Endothelial cell (in vitro differentiated cells): ENCODE measurements around the gene ARHGEF6. TPM values are rescaled to one million over a fixed set of nuclear protein-coding genes. Genes with fewer than 3 reads are reported as not detected.

Experiments used
- DNase-seq: peaks from one replicate; pipeline ENCODE4 v3.0.0; 2021; ENCODE audit warnings: low spot score
- H3K27ac Mint-ChIP-seq: one replicate; pipeline ENCODE4 v1.8.0; 2021; ENCODE audit warnings: mixed read lengths, inconsistent platforms; ENCODE audit not compliant: unreplicated experiment
- H3K27me3 Mint-ChIP-seq: one replicate; pipeline ENCODE4 v1.8.0; 2021; ENCODE audit warnings: mild to moderate bottlenecking, moderate library complexity, mixed read lengths, inconsistent platforms; ENCODE audit not compliant: unreplicated experiment
- H3K36me3 Mint-ChIP-seq: one replicate; pipeline ENCODE4 v1.8.0; 2021; ENCODE audit warnings: mild to moderate bottlenecking, low read depth, mixed read lengths, inconsistent platforms; ENCODE audit not compliant: unreplicated experiment
- H3K4me1 Mint-ChIP-seq: one replicate; pipeline ENCODE4 v1.8.0; 2021; ENCODE audit warnings: mild to moderate bottlenecking, mixed read lengths, inconsistent platforms; ENCODE audit not compliant: unreplicated experiment
- H3K4me3 Mint-ChIP-seq: one replicate; pipeline ENCODE4 v1.8.0; 2021; ENCODE audit warnings: mild to moderate bottlenecking, mixed read lengths, inconsistent platforms; ENCODE audit not compliant: unreplicated experiment
- H3K9me3 Mint-ChIP-seq: one replicate; pipeline ENCODE4 v1.8.0; 2021; ENCODE audit warnings: mixed read lengths, inconsistent platforms; ENCODE audit not compliant: unreplicated experiment
- total RNA-seq: library from RNA; stranded (reverse); fragmentation: NEBNext Ultra II Directional; extraction: Animal tissue kit (Norgen Biotek cat#: 25700); gene quantifications from one replicate; pipeline ENCODE4 v1.2.1, GENCODE V29; 2021; ENCODE audit not compliant: unreplicated experiment
- TF ChIP-seq, protein P1 (sequence below): fragments of 200-600 bp; sonication (generic); IDR thresholded peaks from one replicate; pipeline ENCODE4 v1.5.0; 2021; ENCODE audit warnings: antibody characterized with exemption; ENCODE audit not compliant: unreplicated experiment

Gene ARHGEF6
- total RNA-seq, 1 donor from 2014 or later: 18.8 TPM

GRCh38 chrX:136689436-136689835, 91.3 kb downstream of the ARHGEF6 start:
- TF ChIP-seq, protein P1, sequence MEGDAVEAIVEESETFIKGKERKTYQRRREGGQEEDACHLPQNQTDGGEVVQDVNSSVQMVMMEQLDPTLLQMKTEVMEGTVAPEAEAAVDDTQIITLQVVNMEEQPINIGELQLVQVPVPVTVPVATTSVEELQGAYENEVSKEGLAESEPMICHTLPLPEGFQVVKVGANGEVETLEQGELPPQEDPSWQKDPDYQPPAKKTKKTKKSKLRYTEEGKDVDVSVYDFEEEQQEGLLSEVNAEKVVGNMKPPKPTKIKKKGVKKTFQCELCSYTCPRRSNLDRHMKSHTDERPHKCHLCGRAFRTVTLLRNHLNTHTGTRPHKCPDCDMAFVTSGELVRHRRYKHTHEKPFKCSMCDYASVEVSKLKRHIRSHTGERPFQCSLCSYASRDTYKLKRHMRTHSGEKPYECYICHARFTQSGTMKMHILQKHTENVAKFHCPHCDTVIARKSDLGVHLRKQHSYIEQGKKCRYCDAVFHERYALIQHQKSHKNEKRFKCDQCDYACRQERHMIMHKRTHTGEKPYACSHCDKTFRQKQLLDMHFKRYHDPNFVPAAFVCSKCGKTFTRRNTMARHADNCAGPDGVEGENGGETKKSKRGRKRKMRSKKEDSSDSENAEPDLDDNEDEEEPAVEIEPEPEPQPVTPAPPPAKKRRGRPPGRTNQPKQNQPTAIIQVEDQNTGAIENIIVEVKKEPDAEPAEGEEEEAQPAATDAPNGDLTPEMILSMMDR: no peak
- Mint-ChIP-seq H3K27me3 (no peaks in the 10 kb centered on the region), H3K27ac (no peak overlapping the region), H3K4me3 (no peak overlapping the region), H3K9me3 (no peaks in the 10 kb centered on the region), H3K4me1 (peaks cover 2% of the 10 kb centered on the region), H3K36me3 (no peaks in the 10 kb centered on the region)
- DNase-seq: no peak

GRCh38 chrX:136687457-136687856, 93.3 kb downstream of the ARHGEF6 start:
- DNase-seq: no peak
- Mint-ChIP-seq H3K36me3 (no peaks in the 10 kb centered on the region), H3K9me3 (no peaks in the 10 kb centered on the region), H3K4me1 (no peaks in the 10 kb centered on the region), H3K27ac (no peak overlapping the region), H3K27me3 (no peaks in the 10 kb centered on the region), H3K4me3 (no peak overlapping the region)
- TF ChIP-seq, protein P1: no peak

DNA sequence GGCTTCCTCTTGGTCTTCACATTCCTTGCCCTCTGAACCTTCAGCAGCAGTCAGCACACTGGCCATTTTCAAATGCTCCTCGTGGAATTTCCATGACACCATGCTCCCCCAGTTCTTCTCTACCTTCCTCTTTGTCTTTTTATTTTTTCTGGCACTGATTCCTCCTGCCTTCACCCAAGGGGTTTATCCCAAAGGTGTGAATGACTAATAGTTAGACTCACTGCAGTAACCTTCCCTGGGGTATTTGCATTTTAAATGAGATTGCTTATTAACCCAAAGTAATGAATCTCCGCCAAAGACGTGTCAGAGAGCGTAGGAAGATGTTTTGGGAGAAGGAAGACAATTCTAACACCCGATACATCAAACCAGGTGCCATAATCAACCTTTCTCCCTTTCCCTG, 96.6 kb downstream of the ARHGEF6 start:
- TF ChIP-seq, protein P1: no peak
- H3K27ac Mint-ChIP-seq: no peak overlapping the region
- no peak for DNase-seq
- no peaks in the 10 kb centered on the region for H3K4me1 Mint-ChIP-seq
- no peaks in the 10 kb centered on the region for H3K9me3 Mint-ChIP-seq
- H3K36me3 Mint-ChIP-seq: no peaks in the 10 kb centered on the region
- no peaks in the 10 kb centered on the region for H3K27me3 Mint-ChIP-seq
- no peak overlapping the region for H3K4me3 Mint-ChIP-seq

- no peak overlapping the region for H3K27ac Mint-ChIP-seq
- DNase-seq: no peak
- no peaks in the 10 kb centered on the region for H3K4me1 Mint-ChIP-seq
- TF ChIP-seq, protein P1: no peak
- H3K36me3 Mint-ChIP-seq: no peaks in the 10 kb centered on the region
- H3K4me3 Mint-ChIP-seq: no peak overlapping the region
- no peaks in the 10 kb centered on the region for H3K9me3 Mint-ChIP-seq
- H3K27me3 Mint-ChIP-seq: no peaks in the 10 kb centered on the region
Observed at GRCh38 chrX:136679531-136679930, 101.2 kb downstream of the ARHGEF6 start.

DNA sequence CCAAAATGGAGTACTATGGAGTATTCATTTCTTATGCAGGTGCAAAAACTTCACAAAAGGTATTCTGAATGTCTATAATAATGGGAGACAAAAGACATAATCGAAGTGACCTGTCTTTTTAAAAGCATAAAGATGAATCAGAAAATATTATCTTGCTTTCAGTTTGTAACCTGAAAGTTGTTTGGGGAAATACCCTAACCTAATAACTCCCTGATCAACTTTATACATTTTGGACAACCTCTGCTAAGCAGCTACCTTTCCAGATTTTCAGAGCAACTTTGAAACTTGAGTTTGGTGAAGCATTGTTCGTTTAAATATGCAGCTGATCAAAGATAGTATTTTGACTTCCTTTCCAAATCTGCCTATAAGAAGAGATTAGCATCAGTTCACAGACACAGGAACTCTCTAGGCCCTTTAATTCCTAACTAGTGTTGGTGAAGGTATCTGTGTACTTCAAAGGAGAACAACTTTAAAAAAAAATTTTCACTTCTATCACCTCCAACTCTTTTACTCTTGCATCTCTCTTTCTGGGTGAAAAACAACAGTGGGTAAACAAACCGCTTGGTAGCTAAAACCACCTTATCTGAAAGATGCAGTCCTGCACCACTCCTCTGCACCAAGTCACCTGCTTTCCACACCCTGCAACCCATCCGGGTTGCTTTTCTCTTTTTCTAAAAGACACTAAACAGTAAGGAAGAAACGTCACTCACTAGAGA, 106.3 kb downstream of the ARHGEF6 start:
- TF ChIP-seq, protein P1: no peak
- no peak overlapping the region for H3K27ac Mint-ChIP-seq
- no peaks in the 10 kb centered on the region for H3K27me3 Mint-ChIP-seq
- H3K4me3 Mint-ChIP-seq: no peak overlapping the region
- no peak for DNase-seq
- H3K36me3 Mint-ChIP-seq: peaks cover 10% of the 10 kb centered on the region
- no peaks in the 10 kb centered on the region for H3K9me3 Mint-ChIP-seq
- no peaks in the 10 kb centered on the region for H3K4me1 Mint-ChIP-seq
